ENCODE results near the gene SEC16A.

GRCh38 chr9:136527131-136527530 lies 44.3 kb upstream of the SEC16A start:
- no peak for TF ChIP-seq FOXM1 (IDR thresholded peaks at IDR 0.05; ENCODE audit: borderline replicate concordance)
- TF ChIP-seq ELF4 (IDR thresholded peaks at IDR 0.05), result no peak
- no peak for TF ChIP-seq TARDBP (IDR thresholded peaks at IDR 0.05)
- no peak for TF ChIP-seq BHLHE40 (IDR thresholded peaks at IDR 0.05; ENCODE audit: borderline replicate concordance)
- no peak for TF ChIP-seq PKNOX1 (IDR thresholded peaks at IDR 0.05)
- TF ChIP-seq SUZ12 (IDR thresholded peaks at IDR 0.05), result no peak
- no peak for TF ChIP-seq L3MBTL2 (conservative IDR thresholded peaks at IDR 0.05)
- TF ChIP-seq FOXK2 (IDR thresholded peaks at IDR 0.05), result no peak
- TF ChIP-seq CTBP1 (IDR thresholded peaks at IDR 0.05; ENCODE audit: borderline replicate concordance), result no peak
- no peak for TF ChIP-seq SP1 (IDR thresholded peaks at IDR 0.05)

All from HEK293T (cell line).